K562 (cell line): ENCODE data around the gene TUBA4B. TPM values are rescaled to one million over a fixed set of nuclear protein-coding genes. Genes with fewer than 3 reads are reported as not detected.
A peak's percentile ranks its signal among the peaks of the same experiment; 100 is the strongest.

Experiments used
- ATF1 ChIP-seq, 2 experiments: fragments of 450-650 bp in 1 of 2; IDR thresholded peaks; 2 replicates each; pipeline ENCODE4 v1.6.1; 2016; ENCODE audit warnings: missing compliant biosample characterization in 1 of 2, missing genetic modification characterization in 1 of 2
- KDM4B ChIP-seq, 2 experiments: fragments of 450-650 bp in 1 of 2; sonication (generic) in 1 of 2; IDR thresholded peaks; 2 replicates each; pipeline ENCODE4 v1.6.1; 2016 to 2017; ENCODE audit warnings: borderline replicate concordance in 2 of 2, antibody characterized with exemption in 1 of 2, low read depth in 1 of 2, mild to moderate bottlenecking in 1 of 2
- RBFOX2 ChIP-seq: fragments of 200-400 bp; formaldehyde crosslinking; IDR thresholded peaks from 2 replicates; pipeline ENCODE4 v1.6.1; 2017; ENCODE audit warnings: low read depth, mild to moderate bottlenecking, low read length, moderate library complexity
- SMAD1 ChIP-seq: fragments of 150-350 bp; IDR thresholded peaks from 2 replicates; pipeline ENCODE4 v1.6.1; 2014; ENCODE audit warnings: low read length, low read depth; ENCODE audit not compliant: partially characterized antibody
- ZFPM2 ChIP-seq: fragments of 250-450 bp; sonication (Bioruptor Pico); IDR thresholded peaks from 2 replicates; pipeline ENCODE4 v1.5.1; 2022; ENCODE audit warnings: mild to moderate bottlenecking
- polyA plus RNA-seq, 8 experiments: library from polyadenylated mRNA; depleted of rRNA in 4 of 8; stranded (reverse) in 5 of 8; unstranded in 3 of 8; fragments of >200 nt; fragmentation: Nextera tagmentation in 2 of 8; fragmentation: Illumina TruSeq in 1 of 8; extraction: Ambion mirVana in 2 of 8; extraction: Trizol in 1 of 8; gene quantifications; 2 replicates each; pipeline versions ENCODE4 v1.2.1 to v1.2.3, GENCODE V29; 2011 to 2014; ENCODE audit warnings: inconsistent platforms in 1 of 8, missing spikeins in 1 of 8
- total RNA-seq, 7 experiments: library from RNA; depleted of rRNA in 6 of 7; stranded (reverse); fragments of >200 nt in 6 of 7; fragmentation: Illumina TruSeq in 2 of 7; extraction: Trizol in 2 of 7; gene quantifications; 2 replicates each; pipeline versions ENCODE4 v1.2.1 to v1.2.3, GENCODE V29; 2011 to 2021; ENCODE audit warnings: low replicate concordance in 1 of 7
- TF ChIP-seq, protein P1 (sequence below): sonication (generic); formaldehyde crosslinking; IDR thresholded peaks from 2 replicates; pipeline ENCODE4 v1.8.1; 2023; ENCODE audit warnings: missing genetic modification reagents, mild to moderate bottlenecking, borderline replicate concordance
- TF ChIP-seq, protein P2 (sequence below), 2 experiments: fragments of 450-650 bp in 1 of 2; sonication (generic) in 1 of 2; formaldehyde crosslinking in 1 of 2; IDR thresholded peaks in 1 of 2; conservative IDR thresholded peaks in 1 of 2; 2 replicates each; pipeline versions ENCODE4 v1.6.1 to v1.8.1; 2016 to 2023; ENCODE audit warnings: mild to moderate bottlenecking in 2 of 2, moderate library complexity in 2 of 2, inconsistent platforms in 1 of 2, missing genetic modification reagents in 1 of 2
- TF ChIP-seq, protein P3 (sequence below): IDR thresholded peaks from 2 replicates; pipeline ENCODE4 v1.6.1; 2011; ENCODE audit warnings: borderline replicate concordance, low read depth, mild to moderate bottlenecking, moderate library complexity, low read length; ENCODE audit not compliant: insufficient read depth, poor library complexity, severe bottlenecking

The TUBA4B gene
- total and polyA plus RNA-seq, 9 of the 15 experiments (the other 6 are each of a cell fraction or from before 2014, with no cell fraction given) = 0.04 TPM; not detected in 8

DNA sequence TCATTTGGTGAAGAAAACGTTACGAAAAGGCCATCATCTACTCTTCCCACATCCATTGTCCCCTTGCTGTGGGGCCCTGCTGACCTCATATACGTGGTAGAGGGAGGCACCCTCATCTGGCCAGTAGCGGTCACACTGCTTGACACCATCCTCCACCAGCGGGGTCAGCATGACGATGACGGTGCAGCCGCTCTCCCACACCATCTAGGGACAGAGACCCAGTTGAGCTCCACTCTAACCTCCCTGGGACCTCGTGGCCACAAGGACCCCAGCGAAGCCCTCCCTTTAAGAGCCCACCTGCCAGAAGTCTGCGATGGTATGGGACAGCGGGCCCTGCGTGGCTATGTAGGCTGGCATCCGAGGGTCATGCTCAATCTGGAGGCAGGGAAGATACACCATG is 43.1 kb downstream of the TUBA4B start (continued):
- TF ChIP-seq, protein P1, sequence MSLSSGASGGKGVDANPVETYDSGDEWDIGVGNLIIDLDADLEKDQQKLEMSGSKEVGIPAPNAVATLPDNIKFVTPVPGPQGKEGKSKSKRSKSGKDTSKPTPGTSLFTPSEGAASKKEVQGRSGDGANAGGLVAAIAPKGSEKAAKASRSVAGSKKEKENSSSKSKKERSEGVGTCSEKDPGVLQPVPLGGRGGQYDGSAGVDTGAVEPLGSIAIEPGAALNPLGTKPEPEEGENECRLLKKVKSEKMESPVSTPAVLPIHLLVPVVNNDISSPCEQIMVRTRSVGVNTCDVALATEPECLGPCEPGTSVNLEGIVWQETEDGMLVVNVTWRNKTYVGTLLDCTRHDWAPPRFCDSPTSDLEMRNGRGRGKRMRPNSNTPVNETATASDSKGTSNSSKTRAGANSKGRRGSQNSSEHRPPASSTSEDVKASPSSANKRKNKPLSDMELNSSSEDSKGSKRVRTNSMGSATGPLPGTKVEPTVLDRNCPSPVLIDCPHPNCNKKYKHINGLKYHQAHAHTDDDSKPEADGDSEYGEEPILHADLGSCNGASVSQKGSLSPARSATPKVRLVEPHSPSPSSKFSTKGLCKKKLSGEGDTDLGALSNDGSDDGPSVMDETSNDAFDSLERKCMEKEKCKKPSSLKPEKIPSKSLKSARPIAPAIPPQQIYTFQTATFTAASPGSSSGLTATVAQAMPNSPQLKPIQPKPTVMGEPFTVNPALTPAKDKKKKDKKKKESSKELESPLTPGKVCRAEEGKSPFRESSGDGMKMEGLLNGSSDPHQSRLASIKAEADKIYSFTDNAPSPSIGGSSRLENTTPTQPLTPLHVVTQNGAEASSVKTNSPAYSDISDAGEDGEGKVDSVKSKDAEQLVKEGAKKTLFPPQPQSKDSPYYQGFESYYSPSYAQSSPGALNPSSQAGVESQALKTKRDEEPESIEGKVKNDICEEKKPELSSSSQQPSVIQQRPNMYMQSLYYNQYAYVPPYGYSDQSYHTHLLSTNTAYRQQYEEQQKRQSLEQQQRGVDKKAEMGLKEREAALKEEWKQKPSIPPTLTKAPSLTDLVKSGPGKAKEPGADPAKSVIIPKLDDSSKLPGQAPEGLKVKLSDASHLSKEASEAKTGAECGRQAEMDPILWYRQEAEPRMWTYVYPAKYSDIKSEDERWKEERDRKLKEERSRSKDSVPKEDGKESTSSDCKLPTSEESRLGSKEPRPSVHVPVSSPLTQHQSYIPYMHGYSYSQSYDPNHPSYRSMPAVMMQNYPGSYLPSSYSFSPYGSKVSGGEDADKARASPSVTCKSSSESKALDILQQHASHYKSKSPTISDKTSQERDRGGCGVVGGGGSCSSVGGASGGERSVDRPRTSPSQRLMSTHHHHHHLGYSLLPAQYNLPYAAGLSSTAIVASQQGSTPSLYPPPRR (CRISPR knock-in tag) = no peak
- TF ChIP-seq, protein P2, sequence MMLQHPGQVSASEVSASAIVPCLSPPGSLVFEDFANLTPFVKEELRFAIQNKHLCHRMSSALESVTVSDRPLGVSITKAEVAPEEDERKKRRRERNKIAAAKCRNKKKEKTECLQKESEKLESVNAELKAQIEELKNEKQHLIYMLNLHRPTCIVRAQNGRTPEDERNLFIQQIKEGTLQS (IDR thresholded peaks at IDR 0.05) = peak; percentile 53; the same call in 1 of the 2 replicates
- TF ChIP-seq, protein P2 (CRISPR knock-in tag; conservative IDR thresholded peaks at IDR 0.05) = no peak
- TF ChIP-seq RBFOX2 (peak; percentile 13; the same call in 1 of the 2 replicates), SMAD1 (no peak), KDM4B (IDR thresholded peaks at IDR 0.05; ENCODE audit: borderline replicate concordance in 2 of 2, low read depth in 1 of 2) (no peak), ATF1 (CRISPR knock-in tag; IDR thresholded peaks at IDR 0.05) (no peak), ATF1 (tag; IDR thresholded peaks at IDR 0.05) (peak; percentile 57), ZFPM2 (no peak)
- TF ChIP-seq, protein P3, sequence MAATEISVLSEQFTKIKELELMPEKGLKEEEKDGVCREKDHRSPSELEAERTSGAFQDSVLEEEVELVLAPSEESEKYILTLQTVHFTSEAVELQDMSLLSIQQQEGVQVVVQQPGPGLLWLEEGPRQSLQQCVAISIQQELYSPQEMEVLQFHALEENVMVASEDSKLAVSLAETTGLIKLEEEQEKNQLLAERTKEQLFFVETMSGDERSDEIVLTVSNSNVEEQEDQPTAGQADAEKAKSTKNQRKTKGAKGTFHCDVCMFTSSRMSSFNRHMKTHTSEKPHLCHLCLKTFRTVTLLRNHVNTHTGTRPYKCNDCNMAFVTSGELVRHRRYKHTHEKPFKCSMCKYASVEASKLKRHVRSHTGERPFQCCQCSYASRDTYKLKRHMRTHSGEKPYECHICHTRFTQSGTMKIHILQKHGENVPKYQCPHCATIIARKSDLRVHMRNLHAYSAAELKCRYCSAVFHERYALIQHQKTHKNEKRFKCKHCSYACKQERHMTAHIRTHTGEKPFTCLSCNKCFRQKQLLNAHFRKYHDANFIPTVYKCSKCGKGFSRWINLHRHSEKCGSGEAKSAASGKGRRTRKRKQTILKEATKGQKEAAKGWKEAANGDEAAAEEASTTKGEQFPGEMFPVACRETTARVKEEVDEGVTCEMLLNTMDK = no peak
